Measurements from ENCODE around the gene OR2F1.

Gene OR2F1

DNA sequence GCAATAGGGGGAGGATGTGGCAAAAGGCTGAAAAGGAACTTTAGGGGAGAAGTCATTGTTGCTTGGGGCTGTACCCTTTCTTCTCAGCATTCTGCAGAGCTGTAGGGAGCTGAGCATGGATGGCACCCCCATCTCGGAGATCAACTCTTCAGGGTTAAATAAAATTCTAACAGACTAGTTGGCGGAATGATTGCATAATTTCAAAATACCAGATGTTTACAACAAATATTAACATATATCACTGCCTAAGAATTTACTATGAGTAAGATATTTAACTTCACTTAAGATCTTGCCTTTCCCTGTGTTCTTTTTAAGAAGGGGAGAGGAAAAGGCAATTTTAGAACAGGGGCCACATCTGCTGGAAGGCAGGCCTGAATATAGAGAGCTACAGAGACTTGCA is 509 bp upstream of the OR2F1 start:
- no peak for DNase-seq

DNA sequence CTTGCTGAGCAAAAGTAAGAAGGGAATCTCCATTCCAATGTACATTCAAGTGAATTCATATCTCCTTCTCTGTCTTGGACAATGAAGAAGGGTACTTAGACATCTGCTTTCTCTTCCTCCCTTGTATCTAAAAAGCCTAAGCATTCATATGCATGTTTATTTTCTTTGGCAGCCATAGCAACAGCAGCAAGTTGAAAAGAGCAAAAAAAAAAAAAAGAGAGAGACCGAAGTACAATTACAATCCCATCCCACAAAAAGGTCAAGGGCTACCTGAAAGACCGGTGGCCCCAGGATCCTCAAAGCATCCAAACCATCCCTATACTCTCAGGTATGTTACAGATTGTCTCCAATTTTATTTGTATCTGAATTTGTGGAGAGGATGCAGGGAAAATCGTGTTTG is 4.1 kb downstream of the OR2F1 start:
- no peak for DNase-seq

DNA sequence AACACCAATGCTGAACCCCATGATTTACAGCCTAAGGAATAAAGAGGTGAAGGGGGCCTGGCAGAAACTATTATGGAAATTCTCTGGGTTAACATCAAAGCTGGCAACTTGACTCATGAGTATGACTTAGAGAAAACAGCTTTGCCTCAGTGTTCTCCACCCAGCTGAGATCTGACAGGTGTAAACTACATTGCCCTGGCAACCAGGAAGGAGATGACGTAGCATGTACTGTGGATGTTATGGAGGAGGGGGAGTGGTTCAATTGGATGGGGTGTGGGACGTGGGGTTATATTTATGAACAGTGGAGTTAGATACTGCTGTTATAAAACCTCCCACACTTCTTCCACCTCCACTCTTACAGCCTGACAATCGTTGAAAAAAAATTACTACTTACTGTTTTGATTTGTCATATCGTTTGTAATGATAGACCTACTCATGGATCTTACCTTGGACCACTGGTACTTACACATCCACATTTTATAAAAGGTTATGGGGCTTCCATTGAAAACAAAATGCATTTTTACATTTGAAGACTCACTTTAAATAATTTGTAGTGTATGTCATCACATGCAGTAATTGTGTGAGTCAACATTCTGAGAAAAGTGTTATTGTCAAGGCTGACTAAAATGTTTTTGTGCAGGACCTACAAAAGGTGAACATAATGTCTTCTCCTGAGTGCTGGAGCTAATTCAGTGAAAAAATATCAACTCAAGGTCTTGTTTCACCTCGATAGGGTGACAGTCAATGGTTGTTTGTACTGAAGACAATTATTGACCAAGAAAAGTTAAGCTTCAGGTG is 6.4 kb downstream of the OR2F1 start:
- no peak for DNase-seq

DNA sequence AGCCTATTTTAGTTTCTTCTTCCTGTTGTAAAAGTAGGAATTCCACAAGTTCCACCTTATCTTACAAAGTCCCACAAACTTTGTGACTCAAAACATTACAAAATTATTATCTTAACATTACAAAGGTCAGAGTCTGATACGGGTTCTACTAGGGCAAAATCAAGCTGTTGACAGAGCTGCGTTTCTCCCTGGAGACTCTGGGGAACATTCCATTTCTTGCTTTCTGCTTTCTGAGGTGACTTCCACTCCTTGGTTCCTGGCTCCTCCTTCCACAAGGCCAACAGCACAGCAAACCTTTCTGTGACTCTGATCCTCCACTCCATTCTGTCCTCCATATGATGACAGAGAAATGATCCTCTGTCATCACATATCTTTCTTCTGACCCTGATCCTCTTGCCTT is 10.6 kb downstream of the OR2F1 start:
- no peak for DNase-seq

DNA sequence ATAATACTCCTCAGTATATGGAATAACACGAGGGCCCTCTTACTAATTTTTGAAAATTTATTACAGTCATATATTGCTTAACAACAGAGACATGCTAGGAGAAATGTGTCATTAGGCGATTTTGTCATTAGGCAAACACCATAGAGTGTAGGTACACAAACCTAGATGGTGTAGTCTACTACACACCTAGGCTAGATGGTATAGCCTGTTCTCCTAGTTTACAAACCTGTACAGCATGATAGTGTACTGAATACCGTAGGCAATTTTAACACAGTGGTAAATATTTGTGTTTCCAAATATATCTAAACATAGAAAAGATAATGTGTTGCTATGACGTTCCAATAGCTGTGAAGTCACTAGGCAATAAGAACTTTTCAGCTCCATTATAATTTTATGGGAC is 12.8 kb downstream of the OR2F1 start:
- no peak for DNase-seq

DNA sequence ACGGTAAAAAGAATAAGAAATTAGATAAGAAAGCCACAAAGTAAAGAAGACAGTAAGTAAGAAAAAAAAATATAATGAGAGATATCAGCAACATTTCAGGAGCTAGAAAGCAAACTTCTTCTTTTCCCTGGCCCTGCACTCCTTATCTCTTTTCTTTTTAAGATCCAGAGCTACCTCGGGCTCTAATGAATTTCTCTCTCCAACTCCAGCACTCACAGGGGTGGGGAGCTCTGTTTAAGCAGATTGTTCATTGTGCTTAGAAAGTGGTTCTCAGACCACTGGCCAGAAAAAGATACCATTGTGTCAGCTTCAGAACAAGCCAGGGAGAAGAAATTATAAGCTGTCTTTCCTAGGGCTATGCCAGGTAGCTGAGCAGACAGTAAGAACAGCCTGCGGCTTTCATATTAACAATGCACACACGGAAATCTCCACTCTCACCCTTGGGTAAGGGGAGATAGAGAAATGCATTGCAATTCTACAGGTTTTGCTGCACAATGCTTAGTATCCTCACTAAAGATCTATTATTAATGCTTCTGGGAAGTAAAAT is 19.3 kb downstream of the OR2F1 start:
- no peak for DNase-seq

DNA sequence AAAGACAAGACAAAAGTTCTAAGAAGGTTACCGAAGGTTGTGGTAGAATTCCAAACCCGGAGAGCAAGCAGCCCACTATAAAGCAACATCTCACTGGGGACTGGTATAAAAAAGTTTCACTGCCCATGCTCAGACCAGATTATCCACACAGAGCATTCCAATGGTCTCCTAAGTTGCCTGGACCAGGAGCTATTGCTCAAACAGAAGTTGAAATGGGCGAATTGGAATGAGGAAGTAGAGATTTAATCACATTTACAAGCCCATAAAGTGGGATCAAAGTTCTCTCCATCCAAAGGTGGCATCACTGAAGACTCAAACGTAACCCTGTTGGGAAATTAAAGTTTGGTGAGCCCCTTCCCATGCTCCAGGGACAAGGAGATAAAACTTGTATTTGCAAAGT is 19.8 kb downstream of the OR2F1 start:
- DNase-seq = no peak

DNA sequence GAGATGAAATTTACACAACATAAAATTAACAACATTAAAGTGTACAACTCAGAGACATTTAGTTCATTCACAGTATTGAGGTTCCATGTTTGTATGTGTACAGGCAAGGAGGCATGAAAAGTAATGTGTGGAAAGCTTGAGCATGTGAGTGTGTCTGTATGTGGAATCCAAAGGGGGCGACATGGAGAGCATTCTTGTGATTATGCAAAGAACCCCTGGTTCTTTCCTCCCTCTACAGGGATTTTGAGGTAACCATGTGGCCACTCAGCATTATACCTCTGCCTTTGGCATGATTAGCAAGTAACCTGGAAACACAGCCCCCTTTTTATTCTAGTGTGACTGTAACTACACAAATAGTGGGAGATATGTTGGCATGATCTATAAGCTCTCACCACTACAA is 21.0 kb downstream of the OR2F1 start:
- DNase-seq = no peak

DNA sequence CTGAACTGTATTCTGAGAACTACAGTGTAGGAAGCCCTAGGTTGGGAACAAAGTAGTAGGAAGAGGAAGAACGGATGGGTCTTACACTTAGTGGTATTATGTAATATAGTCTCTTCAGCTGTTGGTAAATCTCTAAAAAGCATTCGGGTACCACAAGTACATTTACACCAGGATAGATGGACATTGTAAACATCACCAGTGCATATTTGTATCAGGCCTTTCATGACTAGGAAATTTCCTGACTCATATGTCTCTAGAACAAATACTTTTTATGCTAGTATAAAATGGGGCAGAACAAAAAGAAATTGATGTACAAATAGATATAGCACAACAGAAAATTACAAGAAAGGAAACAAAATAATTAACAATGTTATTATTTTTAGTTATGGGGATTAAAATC is 23.9 kb downstream of the OR2F1 start:
- no peak for DNase-seq

DNA sequence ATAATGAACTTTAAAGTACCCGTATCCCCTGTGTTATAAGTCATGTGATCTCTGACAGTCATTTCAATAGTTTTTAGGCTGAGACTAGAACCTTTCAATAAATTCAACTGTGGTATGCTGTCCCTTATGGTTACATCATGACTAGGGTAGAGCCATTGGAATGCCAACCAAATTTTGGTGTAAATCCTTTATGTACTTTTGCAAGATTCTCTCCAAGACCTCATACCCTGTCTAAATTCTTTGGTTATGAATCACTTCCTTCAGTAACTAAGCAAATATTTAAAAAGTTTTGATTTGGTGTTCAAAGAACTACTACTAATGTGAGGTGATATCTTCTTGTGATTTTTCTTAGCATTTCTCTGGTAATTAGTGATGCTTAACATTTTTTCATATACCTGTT is 24.7 kb downstream of the OR2F1 start:
- no peak for DNase-seq

DNA sequence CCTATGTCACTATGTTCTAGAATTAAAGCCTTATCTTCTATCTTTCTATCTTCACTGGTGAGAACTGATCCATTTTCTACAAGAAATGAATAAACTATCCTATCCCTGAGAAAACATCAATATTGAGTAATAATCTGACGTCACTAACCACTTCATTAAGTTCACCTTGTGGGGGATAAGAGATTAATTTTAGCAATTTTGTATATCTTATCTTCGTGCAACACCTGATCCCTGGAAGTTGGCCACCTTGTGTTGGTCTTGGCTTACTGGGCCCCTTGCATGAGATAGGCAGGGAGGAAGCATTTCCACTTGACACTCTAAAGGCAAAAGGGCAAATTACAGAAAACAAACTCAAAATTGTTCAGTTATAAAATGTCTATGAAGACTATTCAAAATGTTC is 25.4 kb downstream of the OR2F1 start:
- no peak for DNase-seq

DNA sequence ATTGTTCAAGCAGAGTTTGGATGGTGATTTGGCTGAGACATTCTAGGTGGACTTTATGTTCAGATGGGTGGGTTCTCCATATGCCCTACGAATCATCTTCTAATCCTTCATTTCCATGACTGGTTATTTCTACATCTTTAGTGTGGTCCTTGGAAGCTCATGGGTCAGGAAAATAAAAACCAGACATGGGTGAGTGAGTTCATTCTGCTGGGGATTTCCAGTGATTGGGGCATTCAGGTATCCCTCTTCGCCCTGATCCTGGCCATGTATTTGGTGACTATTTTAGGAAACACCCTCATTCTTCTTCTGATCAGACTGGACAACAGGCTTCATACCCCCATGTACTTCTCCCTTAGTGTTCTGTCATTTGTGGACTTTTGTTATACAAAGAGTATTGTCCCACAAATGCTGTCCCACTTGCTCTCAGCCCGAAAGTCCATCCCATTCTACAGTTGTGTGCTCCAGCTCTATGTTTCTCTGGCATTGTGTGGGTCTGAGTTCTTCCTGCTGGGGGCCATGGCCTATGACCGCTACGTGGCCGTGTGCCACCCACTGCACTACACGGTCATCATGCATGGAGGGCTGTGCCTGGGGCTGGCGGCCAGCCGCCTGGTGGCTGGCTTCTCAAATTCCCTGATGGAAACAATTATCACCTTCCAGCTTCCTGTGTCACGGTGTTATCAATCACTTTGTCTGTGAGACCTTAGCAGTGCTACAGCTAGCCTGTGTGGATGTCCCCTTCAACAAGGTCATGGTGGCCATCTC is 26.3 kb downstream of the OR2F1 start:
- no peak for DNase-seq

DNA sequence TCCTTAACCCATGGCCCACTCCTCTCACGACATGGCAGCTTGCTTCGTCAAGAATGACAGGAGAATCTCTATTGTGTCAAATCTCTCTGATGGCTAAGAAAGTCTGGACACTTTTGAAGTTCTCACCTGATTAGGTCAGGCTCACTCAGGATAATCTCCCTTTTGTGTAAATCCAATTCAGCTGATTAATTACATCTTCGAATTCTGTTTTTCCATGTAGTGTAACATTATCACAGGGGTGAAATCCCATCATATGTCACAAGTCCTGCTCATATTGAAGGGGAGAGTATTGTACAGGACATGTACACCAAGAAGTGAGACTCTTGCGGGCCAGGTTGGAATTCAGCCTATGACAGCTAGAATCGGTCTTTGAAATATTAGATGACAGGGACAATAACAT is 29.3 kb downstream of the OR2F1 start:
- no peak for DNase-seq

DNA sequence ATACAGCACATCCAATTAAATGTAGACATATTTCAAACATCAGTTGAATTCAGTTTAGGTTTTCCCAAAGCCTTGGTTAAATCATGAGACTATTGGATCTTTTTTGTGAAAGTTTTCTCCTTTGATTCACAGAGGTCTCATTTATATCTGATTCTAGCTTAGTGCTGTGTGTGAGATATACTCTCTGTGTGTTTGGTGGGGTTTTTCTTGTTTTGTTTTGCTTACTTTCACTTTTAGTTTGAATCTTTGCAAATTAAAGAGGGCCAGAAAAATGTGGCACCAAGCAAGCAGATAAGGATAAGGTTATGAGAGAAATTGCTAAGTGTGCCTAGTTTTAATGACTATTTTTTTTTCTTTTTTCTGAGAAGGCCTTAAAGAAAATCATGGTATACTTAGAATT is 32.9 kb downstream of the OR2F1 start:
- no peak for DNase-seq

DNA sequence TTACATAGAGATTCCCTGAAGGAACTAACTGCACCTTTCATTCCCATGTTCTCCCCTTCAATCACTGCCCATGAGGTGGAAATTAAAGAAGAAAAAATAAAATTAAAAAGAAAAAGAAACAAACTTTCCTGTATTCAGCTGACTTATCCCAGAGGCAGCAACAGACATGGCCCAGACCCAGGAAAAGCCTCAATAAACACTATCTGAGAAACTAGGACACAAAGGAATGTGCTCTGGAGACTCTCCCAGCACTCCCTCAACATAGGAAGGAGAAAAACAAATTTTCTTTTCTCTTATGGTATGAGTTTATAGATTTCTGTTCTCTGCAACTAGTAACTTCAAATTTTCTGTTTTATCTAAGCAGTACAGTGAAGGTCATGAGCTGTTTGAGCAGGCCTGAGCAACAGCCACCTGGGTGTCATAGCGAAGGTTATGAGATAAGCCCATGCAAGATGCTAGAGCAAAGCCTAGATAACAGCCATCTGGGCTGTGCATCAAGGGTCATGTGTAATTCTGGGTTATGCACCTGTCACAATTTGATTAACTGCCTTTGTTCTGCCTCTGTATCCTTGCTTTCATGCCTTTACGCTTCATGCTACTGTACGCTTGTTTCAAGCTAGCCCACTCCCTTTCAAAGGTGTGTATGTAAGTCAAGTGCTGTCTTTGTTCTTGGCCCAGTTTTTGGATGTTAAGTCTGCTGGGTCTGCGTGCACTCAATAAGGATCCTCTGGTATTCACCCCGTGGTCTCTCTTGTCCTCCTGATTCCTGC is 34.5 kb downstream of the OR2F1 start:
- DNase-seq = no peak

DNA sequence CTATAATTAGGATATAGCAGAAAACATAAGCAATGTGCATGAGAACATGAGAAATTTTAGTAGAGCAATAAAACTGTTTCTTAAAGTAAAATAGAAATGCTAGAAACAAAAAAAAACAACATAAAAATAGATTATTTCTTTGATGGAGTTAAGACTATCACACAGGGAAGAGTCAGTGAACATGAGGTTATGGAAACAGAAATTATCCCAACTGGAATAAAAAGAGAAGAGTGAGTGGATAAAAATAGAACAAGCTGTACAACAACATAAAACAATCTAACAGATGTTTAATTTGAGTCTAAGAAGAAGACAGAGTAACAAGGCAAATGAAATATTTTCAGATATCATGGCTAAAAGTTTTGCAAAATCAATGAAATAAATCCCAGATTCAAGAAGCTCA is 38.0 kb downstream of the OR2F1 start:
- DNase-seq = no peak

DNA sequence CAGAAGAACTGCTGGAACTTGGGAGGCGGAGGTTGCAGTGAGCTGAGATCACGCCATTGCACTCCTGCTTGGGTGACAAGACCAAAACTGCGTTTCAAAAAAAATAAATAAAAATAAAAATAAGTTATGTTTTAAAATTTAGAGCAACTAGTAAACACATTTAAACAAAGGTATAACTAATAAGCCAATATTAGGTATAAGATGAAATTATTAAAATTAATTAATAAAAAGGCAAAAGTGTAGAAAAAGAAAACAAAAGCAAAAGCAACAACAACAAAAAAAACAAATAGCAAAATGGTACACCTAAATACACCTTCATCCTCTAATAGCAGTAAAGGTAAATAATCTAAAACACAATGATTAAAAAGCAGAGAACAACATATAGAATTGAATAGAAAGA is 39.3 kb downstream of the OR2F1 start:
- no peak for DNase-seq

DNA sequence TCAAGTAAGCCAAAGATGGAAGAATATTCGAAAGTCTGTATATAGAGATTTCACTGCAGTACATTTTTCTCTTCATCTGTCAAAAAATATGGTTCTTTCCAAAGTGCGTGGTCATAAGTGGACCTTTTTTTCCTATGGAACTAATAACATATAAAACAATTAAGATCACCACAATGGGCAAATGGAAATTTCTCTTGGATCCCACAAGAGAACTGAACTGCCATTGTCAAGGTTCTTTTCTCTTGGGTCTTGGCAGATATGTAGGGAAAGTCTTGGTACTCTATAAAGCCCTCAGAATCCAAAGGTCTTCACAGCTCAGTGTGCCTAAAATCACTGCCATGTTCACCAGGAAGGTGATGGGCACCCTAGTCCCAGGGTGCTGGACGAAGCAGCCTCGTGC is 45.4 kb downstream of the OR2F1 start, which contains the start of gene OR6B1:
OR6B1 (plus strand) TSS at position 301 of the 400 bp plus-strand sequence. CDS start 3,677 bp downstream, outside the sequence.
- no peak for DNase-seq

DNA sequence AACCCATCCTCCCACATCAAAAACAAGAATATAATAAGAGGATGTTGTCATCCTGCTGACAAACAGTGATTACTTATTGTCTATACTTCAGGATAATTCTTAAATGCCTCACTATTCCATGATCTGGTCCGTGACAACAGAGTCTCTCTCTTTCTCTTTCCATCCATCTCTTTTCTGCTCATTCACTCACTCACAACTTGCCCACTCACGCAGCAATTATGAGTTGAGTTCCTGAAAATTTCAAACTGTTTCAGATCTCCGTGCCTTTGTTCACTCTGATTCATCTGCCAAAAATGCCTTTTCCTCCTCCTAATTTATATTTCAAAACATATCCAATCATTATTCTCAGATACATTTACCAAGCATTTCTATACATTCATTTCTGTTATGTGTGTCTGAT is 46.9 kb downstream of the OR2F1 start:
- DNase-seq = no peak

DNA sequence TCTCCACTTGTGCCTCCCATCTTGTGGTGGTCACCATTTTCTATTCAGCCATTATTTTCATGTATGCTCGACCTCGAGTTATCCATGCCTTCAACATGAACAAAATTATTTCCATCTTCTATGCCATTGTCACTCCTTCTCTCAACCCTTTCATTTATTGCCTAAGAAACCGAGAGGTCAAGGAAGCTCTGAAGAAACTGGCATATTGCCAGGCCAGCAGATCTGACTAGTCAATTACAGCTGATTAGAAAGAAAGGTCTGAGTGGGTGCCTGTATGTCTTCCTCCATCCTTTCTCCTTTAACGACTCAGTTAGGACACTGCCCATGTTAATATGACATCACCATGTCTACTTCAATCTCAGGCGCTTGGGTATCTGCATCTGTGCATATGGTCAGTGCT is 50.1 kb downstream of the OR2F1 start:
- DNase-seq = no peak

DNA sequence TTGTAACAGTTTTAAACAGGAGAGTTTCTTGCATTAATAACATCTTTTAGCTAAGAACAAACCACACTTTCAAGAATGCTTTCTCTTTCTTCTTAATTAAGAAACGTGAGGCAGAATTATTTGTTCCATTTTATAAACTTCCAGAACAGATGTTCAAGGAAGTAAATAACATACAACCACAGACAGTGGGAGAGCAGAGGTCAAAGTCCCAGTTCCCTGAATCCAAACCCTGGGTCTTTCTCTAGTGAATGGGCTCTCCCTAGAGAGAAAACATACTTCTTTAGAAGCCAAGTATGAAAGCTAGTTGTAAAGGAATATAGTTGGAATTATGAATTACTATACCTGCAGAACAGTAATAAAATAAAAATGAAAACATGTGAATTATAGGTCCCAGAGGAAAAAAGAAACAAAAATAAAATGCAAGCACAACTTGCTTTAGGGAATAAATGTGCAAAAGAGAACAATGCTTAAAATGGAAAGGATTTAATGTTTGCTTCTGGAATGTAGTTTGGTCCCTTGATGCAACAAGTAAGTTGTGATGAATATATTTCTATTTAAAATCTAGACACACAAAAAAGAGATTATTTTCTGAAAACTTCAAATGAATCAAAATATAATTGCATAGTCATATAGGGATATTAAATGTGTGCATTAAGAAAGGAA is 51.5 kb downstream of the OR2F1 start:
- DNase-seq = no peak

DNA sequence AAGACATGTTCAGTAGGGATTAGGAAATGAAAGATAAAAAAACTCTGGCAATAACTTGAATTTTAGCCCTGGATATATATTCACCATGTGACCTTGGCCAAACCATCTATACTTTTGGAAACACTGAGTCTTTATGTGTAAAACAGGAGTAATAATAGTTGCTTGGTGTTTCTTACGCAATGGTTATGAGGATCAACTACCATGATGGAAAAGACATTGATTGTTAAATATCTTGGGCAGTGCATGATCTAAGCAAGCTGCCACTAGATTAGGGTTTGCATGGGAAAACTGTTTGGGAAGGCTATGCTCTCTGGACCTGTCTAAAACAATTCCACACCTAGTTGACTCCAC is 52.0 kb downstream of the OR2F1 start:
- no peak for DNase-seq

DNA sequence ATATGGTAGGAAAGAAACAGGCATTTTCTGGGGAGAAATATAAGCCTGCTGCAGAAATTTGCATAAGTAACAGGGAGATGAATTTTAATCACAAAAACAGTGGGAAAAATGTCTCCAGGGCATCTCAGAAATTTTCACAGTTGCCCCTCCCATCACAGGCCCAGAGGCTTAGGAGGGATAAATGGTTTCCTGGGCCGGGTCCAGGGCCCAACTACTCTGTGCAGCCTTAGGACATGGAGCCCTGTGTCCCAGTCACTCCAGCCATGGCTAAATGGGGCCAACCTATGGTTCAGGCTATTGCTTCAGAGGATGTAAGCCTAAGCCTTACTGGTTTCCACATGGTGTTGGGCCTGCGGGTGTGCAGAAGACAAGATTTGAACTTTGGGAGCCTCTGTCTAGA is 54.7 kb downstream of the OR2F1 start:
- DNase-seq = no peak

Measured in suppressor macrophage (primary cell).